ENCODE measurements around the gene UGT2A3.
"Not testable (repeated sequence)": the region's sequence is repeated elsewhere in the genome, so short reads cannot be mapped to it uniquely, and the experiment has no call there.

UGT2A3 gene

GRCh38 chr4:68951078-68951805, at the start of gene UGT2A3:
TSS of gene UGT2A3 (minus strand) at chr4:68951804. CDS start at chr4:68951760, 44 bp downstream.
- DNase-seq (ENCODE audit: low read depth, low spot score), result no peak

- no peak for DNase-seq (ENCODE audit: low read depth, low spot score)
Observed at GRCh38 chr4:68997040-68997439, 45.4 kb upstream of the UGT2A3 start.

GRCh38 chr4:68995292-68995691, 43.7 kb upstream of the UGT2A3 start:
- DNase-seq (ENCODE audit: low read depth, low spot score), result no peak

- no peak for DNase-seq (ENCODE audit: low read depth, low spot score)
Observed at GRCh38 chr4:68987007-68987406, 35.4 kb upstream of the UGT2A3 start.

- no peak for DNase-seq (ENCODE audit: low read depth, low spot score)
Observed at GRCh38 chr4:68985442-68985841, 33.8 kb upstream of the UGT2A3 start.

GRCh38 chr4:68984947-68985346, 33.3 kb upstream of the UGT2A3 start:
- DNase-seq (ENCODE audit: low read depth, low spot score), result no peak

- no peak for DNase-seq (ENCODE audit: low read depth, low spot score)
Observed at GRCh38 chr4:68963374-68963773, 11.8 kb upstream of the UGT2A3 start.

- no peak for DNase-seq (ENCODE audit: low read depth, low spot score)
Observed at GRCh38 chr4:68962868-68963267, 11.3 kb upstream of the UGT2A3 start.

GRCh38 chr4:68960294-68961163, 8.9 kb upstream of the UGT2A3 start:
- no peak for DNase-seq (ENCODE audit: low read depth, low spot score)

GRCh38 chr4:68959085-68959484, 7.5 kb upstream of the UGT2A3 start:
- not testable (repeated sequence) for DNase-seq (ENCODE audit: low read depth, low spot score)

- DNase-seq (ENCODE audit: low read depth, low spot score), result no peak
Observed at GRCh38 chr4:68954126-68954525, 2.5 kb upstream of the UGT2A3 start.

- no peak for DNase-seq (ENCODE audit: low read depth, low spot score)
Observed at GRCh38 chr4:68953056-68953596, 1.5 kb upstream of the UGT2A3 start.

- no peak for DNase-seq (ENCODE audit: low read depth, low spot score)
Observed at GRCh38 chr4:68951806-68952585, 392 bp upstream of the UGT2A3 start.

GRCh38 chr4:68950033-68950432, 1.6 kb downstream of the UGT2A3 start:
- no peak for DNase-seq (ENCODE audit: low read depth, low spot score)

GRCh38 chr4:68948985-68949384, 2.6 kb downstream of the UGT2A3 start:
- DNase-seq (ENCODE audit: low read depth, low spot score), result no peak

GRCh38 chr4:68948044-68948743, 3.4 kb downstream of the UGT2A3 start:
- DNase-seq (ENCODE audit: low read depth, low spot score), result no peak

GRCh38 chr4:68929076-68929737, 22.4 kb downstream of the UGT2A3 start:
- no peak for DNase-seq (ENCODE audit: low read depth, low spot score)

GRCh38 chr4:68927165-68927564, 24.4 kb downstream of the UGT2A3 start:
- no peak for DNase-seq (ENCODE audit: low read depth, low spot score)

GRCh38 chr4:68922202-68922601, 29.4 kb downstream of the UGT2A3 start:
- DNase-seq (ENCODE audit: low read depth, low spot score), result not testable (repeated sequence)

- DNase-seq (ENCODE audit: low read depth, low spot score), result no peak
Observed at GRCh38 chr4:68921051-68921450, 30.6 kb downstream of the UGT2A3 start.

- DNase-seq (ENCODE audit: low read depth, low spot score), result no peak
Observed at GRCh38 chr4:68917016-68917415, 34.6 kb downstream of the UGT2A3 start.

Measured in ELF-1 (cell line).